ENCODE data around the gene CCDC74B. TPM values are rescaled to one million over a fixed set of nuclear protein-coding genes. Genes with fewer than 3 reads are reported as not detected.
A peak's percentile ranks its signal among the peaks of the same experiment; 100 is the strongest.
"Not testable (repeated sequence)": the region's sequence is repeated elsewhere in the genome, so short reads cannot be mapped to it uniquely, and the experiment has no call there.

Gene CCDC74B
- 5.9 TPM for polyA plus RNA-seq (2012; ENCODE audit: insufficient read depth, insufficient read length, low read depth)

GRCh38 chr2:130145006-130145414 is at the start of gene CCDC74B:
TSS of gene CCDC74B (minus strand) at chr2:130145112. CDS start at chr2:130144996, 116 bp downstream.
- DNase-seq = peak; percentile 68
- peak within 1 kb of the TSS; percentile 28 for H3K4me3 ChIP-seq (ENCODE audit: low read depth, low read length)
- H3K27me3 ChIP-seq, H3K4me1 ChIP-seq, H3K36me3 ChIP-seq, H3K9me3 ChIP-seq: not testable (repeated sequence)

- H3K36me3 ChIP-seq; H3K27me3 ChIP-seq; H3K4me1 ChIP-seq; DNase-seq; H3K9me3 ChIP-seq; H3K4me3 ChIP-seq (ENCODE audit: low read depth, low read length): not testable (repeated sequence)
Measured at GRCh38 chr2:130193824-130194223, 48.9 kb upstream of the CCDC74B start.

GRCh38 chr2:130192451-130192850 is 47.5 kb upstream of the CCDC74B start:
- not testable (repeated sequence) for DNase-seq; H3K4me3 ChIP-seq (ENCODE audit: low read depth, low read length); H3K36me3 ChIP-seq; H3K4me1 ChIP-seq; H3K9me3 ChIP-seq; H3K27me3 ChIP-seq

DNA sequence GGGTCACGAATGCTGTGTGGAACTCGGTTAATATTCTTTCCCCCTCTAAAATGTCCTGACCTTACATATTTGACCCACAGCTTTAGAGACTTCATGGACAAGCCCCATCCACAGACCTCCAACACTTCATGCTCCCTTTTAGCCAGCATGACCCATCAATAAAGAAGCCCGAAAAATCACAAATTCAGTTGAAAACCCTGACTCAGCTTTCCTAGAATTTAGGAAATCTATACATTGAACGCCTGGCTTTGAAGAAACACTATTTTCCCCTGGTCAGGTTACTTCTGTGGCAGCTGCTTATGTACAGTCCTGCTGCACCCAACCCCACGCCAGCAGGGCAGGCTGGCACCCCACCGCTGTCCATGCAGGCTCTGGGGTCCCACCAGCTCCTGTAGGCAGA is 46.4 kb upstream of the CCDC74B start:
- DNase-seq; H3K36me3 ChIP-seq; H3K4me1 ChIP-seq; H3K4me3 ChIP-seq (ENCODE audit: low read depth, low read length); H3K27me3 ChIP-seq; H3K9me3 ChIP-seq: not testable (repeated sequence)

GRCh38 chr2:130190237-130190636 is 45.3 kb upstream of the CCDC74B start:
- Histone ChIP-seq H3K36me3 (no peaks in the 10 kb centered on the region), H3K9me3 (no peaks in the 10 kb centered on the region), H3K4me3 (ENCODE audit: low read depth, low read length) (no peak overlapping the region), H3K4me1 (no peaks in the 10 kb centered on the region), H3K27me3 (no peaks in the 10 kb centered on the region)
- no peak for TF ChIP-seq CTCF (IDR thresholded peaks at IDR 0.05; ENCODE audit: low read depth, low read length)
- no peak for DNase-seq

DNA sequence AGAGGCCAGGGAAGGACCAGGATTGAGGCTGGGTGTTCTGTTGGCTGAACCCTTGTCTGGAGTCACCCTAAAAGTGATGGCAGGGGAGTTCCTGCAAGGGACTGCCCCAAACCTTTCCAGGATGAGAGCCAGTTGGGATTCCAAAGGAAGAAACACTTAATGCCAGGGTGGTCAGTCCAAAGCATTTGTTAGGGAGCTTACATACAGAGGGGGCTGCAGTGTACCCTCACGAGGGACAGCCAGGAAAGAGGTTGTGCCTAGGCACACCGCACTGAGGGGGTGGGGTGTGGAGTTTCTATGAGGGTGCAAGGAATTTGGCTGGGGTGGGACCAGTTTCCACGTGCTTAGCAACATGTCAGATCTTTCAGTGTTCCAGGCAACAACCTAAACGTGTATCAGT is 44.0 kb upstream of the CCDC74B start:
- H3K27me3 ChIP-seq; H3K4me3 ChIP-seq (ENCODE audit: low read depth, low read length); H3K9me3 ChIP-seq; DNase-seq; H3K4me1 ChIP-seq; H3K36me3 ChIP-seq: not testable (repeated sequence)

GRCh38 chr2:130187859-130188792 is 43.2 kb upstream of the CCDC74B start:
- H3K27me3 ChIP-seq; H3K4me3 ChIP-seq (ENCODE audit: low read depth, low read length); H3K4me1 ChIP-seq; DNase-seq; H3K9me3 ChIP-seq; H3K36me3 ChIP-seq: not testable (repeated sequence)

DNA sequence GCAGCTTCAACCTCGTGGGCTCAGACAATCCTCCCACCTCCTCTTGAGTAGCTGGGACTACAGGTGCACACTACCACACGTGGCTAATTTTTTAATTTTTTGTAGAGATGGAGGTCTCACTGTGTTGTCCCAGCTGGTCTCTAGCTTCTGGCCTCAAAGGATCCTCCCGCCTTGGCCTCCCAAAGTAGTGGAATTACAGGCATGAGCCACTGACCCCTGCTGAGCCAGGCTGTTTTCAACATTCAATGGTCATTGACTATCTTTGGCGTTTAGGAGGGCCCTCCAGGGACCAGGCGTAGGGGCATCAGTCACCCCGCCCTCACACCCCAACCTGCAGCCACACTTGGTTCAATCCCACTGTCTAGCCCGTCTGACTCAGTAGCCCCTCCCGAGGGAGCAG is 42.4 kb upstream of the CCDC74B start:
- no peaks in the 10 kb centered on the region for H3K36me3 ChIP-seq
- no peaks in the 10 kb centered on the region for H3K9me3 ChIP-seq
- DNase-seq = no peak
- no peak overlapping the region for H3K4me3 ChIP-seq (ENCODE audit: low read depth, low read length)
- no peak for TF ChIP-seq CTCF (IDR thresholded peaks at IDR 0.05; ENCODE audit: low read depth, low read length)
- H3K4me1 ChIP-seq = no peaks in the 10 kb centered on the region
- no peaks in the 10 kb centered on the region for H3K27me3 ChIP-seq

DNA sequence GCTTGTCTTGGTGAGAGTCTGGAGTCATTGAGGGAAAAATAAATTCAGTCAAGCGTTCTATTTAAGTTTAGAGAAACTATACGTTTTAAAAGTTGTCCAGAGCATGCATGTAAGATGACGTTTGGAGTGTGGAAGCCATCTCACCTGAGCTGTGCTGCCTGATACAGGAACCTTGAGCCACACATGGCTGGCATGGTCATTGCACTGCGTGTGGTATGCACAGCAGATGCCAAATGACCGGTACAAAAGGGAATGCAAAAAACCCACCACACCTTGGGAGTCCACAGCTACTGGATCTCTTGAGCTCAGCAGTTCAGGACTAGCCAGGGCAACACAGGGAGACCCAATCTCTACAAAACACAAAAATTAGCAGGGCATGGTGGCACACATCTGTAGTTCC is 41.5 kb upstream of the CCDC74B start:
- no peak for DNase-seq
- Histone ChIP-seq H3K4me3 (ENCODE audit: low read depth, low read length) (no peak overlapping the region), H3K9me3 (no peaks in the 10 kb centered on the region), H3K36me3 (no peaks in the 10 kb centered on the region), H3K4me1 (no peaks in the 10 kb centered on the region), H3K27me3 (no peaks in the 10 kb centered on the region)
- TF ChIP-seq CTCF (IDR thresholded peaks at IDR 0.05; ENCODE audit: low read depth, low read length) = no peak

Data from BE2C (cell line).